Activated B cell treated with CpG ODN at 0.5 μM for 24 hours (primary cell): ENCODE measurements around the gene PTCHD4. TPM values are rescaled to one million over a fixed set of nuclear protein-coding genes. Genes with fewer than 3 reads are reported as not detected.

Experiments used
- ATAC-seq: fragments of 200-7000 bp; cut with Tn5 transposase; one replicate; pipeline ENCODE4 v1.10.0; 2021; ENCODE audit warnings: low read depth, mild to moderate bottlenecking, moderate library complexity
- CTCF ChIA-PET: fragments of 350-600 bp; sonication (Branson Sonifier 250); formaldehyde crosslinking; loops from one replicate; lab custom pipeline; 2021; ENCODE audit warnings: antibody characterized with exemption; lab: Charles Lee
- POLR2A ChIA-PET: fragments of 350-600 bp; sonication (Branson Sonifier 250); formaldehyde crosslinking; loops from one replicate; lab custom pipeline; 2021; ENCODE audit warnings: antibody characterized with exemption; lab: Charles Lee
- DNase-seq: peaks from one replicate; pipeline ENCODE4 v3.0.0; 2022
- H3K27ac Mint-ChIP-seq: one replicate; pipeline ENCODE4 v1.8.0; 2020; ENCODE audit warnings: mixed read lengths
- H3K27me3 Mint-ChIP-seq: one replicate; pipeline ENCODE4 v1.8.0; 2021; ENCODE audit warnings: mixed read lengths
- H3K36me3 Mint-ChIP-seq: one replicate; pipeline ENCODE4 v1.8.0; 2021; ENCODE audit warnings: low read depth, mixed read lengths
- H3K4me1 Mint-ChIP-seq: one replicate; pipeline ENCODE4 v1.8.0; 2021; ENCODE audit warnings: mixed read lengths
- H3K4me3 Mint-ChIP-seq: one replicate; pipeline ENCODE4 v1.8.0; 2020; ENCODE audit warnings: mild to moderate bottlenecking, mixed read lengths
- H3K9me3 Mint-ChIP-seq: one replicate; pipeline ENCODE4 v1.8.0; 2020; ENCODE audit warnings: mixed read lengths
- CTCF ChIP-seq: fragments of 200-600 bp; IDR thresholded peaks from one replicate; pipeline ENCODE4 v1.8.0; 2022; ENCODE audit warnings: antibody characterized with exemption, mild to moderate bottlenecking
- intact Hi-C: fragments of 100-400 bp; cut with micrococcal nuclease; formaldehyde crosslinking; loops from one replicate; pipeline ENCODE4 v1.15.1; 2024
- total RNA-seq: library from RNA; stranded (reverse); gene quantifications from 2 replicates; pipeline ENCODE4 v1.2.3, GENCODE V29; 2022

Gene PTCHD4
- total RNA-seq, 1 donor from 2014 or later = not detected

- ATAC-seq = no peak
- no peak overlapping the region for H3K4me3 Mint-ChIP-seq
- H3K36me3 Mint-ChIP-seq = no peaks in the 10 kb centered on the region
- no peak overlapping the region for H3K27ac Mint-ChIP-seq
- H3K27me3 Mint-ChIP-seq = no peaks in the 10 kb centered on the region
- no peaks in the 10 kb centered on the region for H3K9me3 Mint-ChIP-seq
- TF ChIP-seq CTCF = no peak
- ChIA-PET CTCF (no interaction called here), POLR2A (no interaction called here)
- intact Hi-C loops = no loop called here
- DNase-seq = no peak
- H3K4me1 Mint-ChIP-seq = no peaks in the 10 kb centered on the region
Observed at GRCh38 chr6:48141975-48142374, 31.0 kb upstream of the PTCHD4 start.

- H3K4me1 Mint-ChIP-seq = no peaks in the 10 kb centered on the region
- no peaks in the 10 kb centered on the region for H3K27me3 Mint-ChIP-seq
- ChIA-PET POLR2A (no interaction called here), CTCF (no interaction called here)
- no peaks in the 10 kb centered on the region for H3K9me3 Mint-ChIP-seq
- intact Hi-C loops = no loop called here
- no peak overlapping the region for H3K4me3 Mint-ChIP-seq
- ATAC-seq (no peak), DNase-seq (no peak)
- no peak for TF ChIP-seq CTCF
- no peaks in the 10 kb centered on the region for H3K36me3 Mint-ChIP-seq
- no peak overlapping the region for H3K27ac Mint-ChIP-seq
Observed at GRCh38 chr6:48139818-48140614, 29.0 kb upstream of the PTCHD4 start.

GRCh38 chr6:48136856-48137255 lies 25.9 kb upstream of the PTCHD4 start:
- H3K36me3 Mint-ChIP-seq = no peaks in the 10 kb centered on the region
- ATAC-seq (no peak), DNase-seq (no peak)
- H3K9me3 Mint-ChIP-seq = no peaks in the 10 kb centered on the region
- CTCF ChIA-PET = no interaction called here
- POLR2A ChIA-PET = no interaction called here
- no peaks in the 10 kb centered on the region for H3K4me1 Mint-ChIP-seq
- H3K27ac Mint-ChIP-seq = no peak overlapping the region
- H3K27me3 Mint-ChIP-seq = no peaks in the 10 kb centered on the region
- no peak for TF ChIP-seq CTCF
- intact Hi-C loops = no loop called here
- H3K4me3 Mint-ChIP-seq = no peak overlapping the region

GRCh38 chr6:48135323-48136084 lies 24.5 kb upstream of the PTCHD4 start:
- CTCF ChIA-PET = no interaction called here
- Mint-ChIP-seq H3K4me3 (no peak overlapping the region), H3K9me3 (no peaks in the 10 kb centered on the region), H3K4me1 (no peaks in the 10 kb centered on the region), H3K36me3 (no peaks in the 10 kb centered on the region), H3K27me3 (no peaks in the 10 kb centered on the region), H3K27ac (no peak overlapping the region)
- DNase-seq (no peak), ATAC-seq (no peak)
- POLR2A ChIA-PET = no interaction called here
- no peak for TF ChIP-seq CTCF
- intact Hi-C loops = no loop called here

- Mint-ChIP-seq H3K27ac (no peak overlapping the region), H3K36me3 (no peaks in the 10 kb centered on the region), H3K9me3 (no peaks in the 10 kb centered on the region), H3K4me1 (no peaks in the 10 kb centered on the region), H3K27me3 (no peaks in the 10 kb centered on the region), H3K4me3 (no peak overlapping the region)
- no peak for TF ChIP-seq CTCF
- POLR2A ChIA-PET = no interaction called here
- intact Hi-C loops = no loop called here
- ATAC-seq (no peak), DNase-seq (no peak)
- CTCF ChIA-PET = no interaction called here
Observed at GRCh38 chr6:48134246-48134645, 23.2 kb upstream of the PTCHD4 start.
